Measurements from ENCODE around the gene CEP112. TPM values are rescaled to one million over a fixed set of nuclear protein-coding genes. Genes with fewer than 3 reads are reported as not detected.

The CEP112 gene
- total RNA-seq, 1 donor from 2014 or later: 9.5 TPM

DNA sequence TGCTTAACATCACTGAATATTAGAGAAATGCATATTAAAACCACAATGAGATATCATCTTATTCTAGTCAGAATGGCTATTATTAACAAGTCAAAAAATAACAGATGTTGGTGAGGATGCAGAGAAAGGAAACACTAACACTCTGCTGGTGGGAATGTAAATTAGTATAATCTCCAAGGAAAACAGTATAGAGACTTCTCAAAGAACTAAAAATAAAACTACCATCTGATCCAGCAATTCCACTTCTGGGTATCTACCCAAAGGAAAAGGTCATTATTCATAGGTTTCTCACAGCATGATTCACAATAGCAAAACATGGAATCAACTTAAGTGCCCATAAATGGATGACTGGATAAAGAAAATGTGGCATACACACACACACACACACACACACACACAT is 166.4 kb downstream of the CEP112 start:
- Mint-ChIP-seq H3K4me1 (ENCODE audit: unreplicated experiment) (peaks cover 3% of the 10 kb centered on the region), H3K36me3 (ENCODE audit: unreplicated experiment) (peaks cover 39% of the 10 kb centered on the region), H3K9me3 (ENCODE audit: unreplicated experiment) (peaks cover 29% of the 10 kb centered on the region), H3K27me3 (ENCODE audit: unreplicated experiment) (no peaks in the 10 kb centered on the region), H3K4me3 (ENCODE audit: unreplicated experiment) (no peak overlapping the region), H3K27ac (ENCODE audit: unreplicated experiment) (no peak overlapping the region)
- no peak for DNase-seq (ENCODE audit: extremely low spot score, unreplicated experiment)
- TF ChIP-seq, protein P1, sequence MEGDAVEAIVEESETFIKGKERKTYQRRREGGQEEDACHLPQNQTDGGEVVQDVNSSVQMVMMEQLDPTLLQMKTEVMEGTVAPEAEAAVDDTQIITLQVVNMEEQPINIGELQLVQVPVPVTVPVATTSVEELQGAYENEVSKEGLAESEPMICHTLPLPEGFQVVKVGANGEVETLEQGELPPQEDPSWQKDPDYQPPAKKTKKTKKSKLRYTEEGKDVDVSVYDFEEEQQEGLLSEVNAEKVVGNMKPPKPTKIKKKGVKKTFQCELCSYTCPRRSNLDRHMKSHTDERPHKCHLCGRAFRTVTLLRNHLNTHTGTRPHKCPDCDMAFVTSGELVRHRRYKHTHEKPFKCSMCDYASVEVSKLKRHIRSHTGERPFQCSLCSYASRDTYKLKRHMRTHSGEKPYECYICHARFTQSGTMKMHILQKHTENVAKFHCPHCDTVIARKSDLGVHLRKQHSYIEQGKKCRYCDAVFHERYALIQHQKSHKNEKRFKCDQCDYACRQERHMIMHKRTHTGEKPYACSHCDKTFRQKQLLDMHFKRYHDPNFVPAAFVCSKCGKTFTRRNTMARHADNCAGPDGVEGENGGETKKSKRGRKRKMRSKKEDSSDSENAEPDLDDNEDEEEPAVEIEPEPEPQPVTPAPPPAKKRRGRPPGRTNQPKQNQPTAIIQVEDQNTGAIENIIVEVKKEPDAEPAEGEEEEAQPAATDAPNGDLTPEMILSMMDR (IDR thresholded peaks at IDR 0.05): no peak

DNA sequence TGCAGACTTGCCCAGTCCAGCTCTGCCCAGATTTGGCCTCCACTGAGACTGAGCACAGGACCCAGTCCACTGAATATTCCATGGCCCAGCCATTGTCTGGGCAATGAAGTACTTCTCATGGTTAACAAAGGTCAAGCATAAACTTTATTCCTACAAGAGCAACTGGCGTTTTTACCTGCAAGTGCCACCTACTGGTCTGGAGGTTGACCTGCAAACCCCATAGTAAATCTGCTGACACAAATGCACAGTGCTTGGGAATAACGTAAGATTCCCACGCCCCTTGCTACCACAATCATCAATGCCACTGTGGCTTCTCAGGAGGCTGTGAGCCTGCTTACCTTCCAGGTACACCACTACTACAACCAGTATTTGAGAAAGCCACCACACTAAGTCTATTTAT is 170.2 kb downstream of the CEP112 start:
- Mint-ChIP-seq H3K27ac (ENCODE audit: unreplicated experiment) (no peak overlapping the region), H3K9me3 (ENCODE audit: unreplicated experiment) (peaks cover 29% of the 10 kb centered on the region), H3K4me3 (ENCODE audit: unreplicated experiment) (no peak overlapping the region), H3K27me3 (ENCODE audit: unreplicated experiment) (no peaks in the 10 kb centered on the region), H3K4me1 (ENCODE audit: unreplicated experiment) (peaks cover 3% of the 10 kb centered on the region), H3K36me3 (ENCODE audit: unreplicated experiment) (peaks cover 37% of the 10 kb centered on the region)
- DNase-seq (ENCODE audit: extremely low spot score, unreplicated experiment): no peak
- TF ChIP-seq, protein P1 (IDR thresholded peaks at IDR 0.05): no peak

DNA sequence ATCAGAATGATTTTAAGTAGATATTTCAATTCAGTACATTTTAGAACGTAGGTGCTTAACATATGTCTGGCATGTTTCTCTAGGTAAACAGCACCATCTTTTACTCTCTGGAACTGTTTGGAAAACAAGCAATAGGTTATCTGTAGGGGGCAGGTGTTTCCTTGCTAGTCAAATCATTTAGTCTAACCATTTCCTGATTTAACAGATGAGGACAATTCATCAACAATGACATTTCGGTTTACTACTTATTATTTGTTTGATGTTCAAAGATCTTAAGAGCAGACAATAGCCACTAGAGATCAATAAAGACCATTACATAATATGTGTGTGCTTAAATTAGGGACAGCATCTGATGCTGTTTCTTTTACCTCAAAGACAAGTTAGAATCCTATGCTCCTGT is 173.1 kb downstream of the CEP112 start:
- Mint-ChIP-seq H3K9me3 (ENCODE audit: unreplicated experiment) (peaks cover 13% of the 10 kb centered on the region), H3K4me3 (ENCODE audit: unreplicated experiment) (no peak overlapping the region), H3K27ac (ENCODE audit: unreplicated experiment) (no peak overlapping the region), H3K36me3 (ENCODE audit: unreplicated experiment) (peaks cover 22% of the 10 kb centered on the region), H3K27me3 (ENCODE audit: unreplicated experiment) (no peaks in the 10 kb centered on the region), H3K4me1 (ENCODE audit: unreplicated experiment) (no peaks in the 10 kb centered on the region)
- DNase-seq (ENCODE audit: extremely low spot score, unreplicated experiment): no peak
- TF ChIP-seq, protein P1 (IDR thresholded peaks at IDR 0.05): no peak

DNA sequence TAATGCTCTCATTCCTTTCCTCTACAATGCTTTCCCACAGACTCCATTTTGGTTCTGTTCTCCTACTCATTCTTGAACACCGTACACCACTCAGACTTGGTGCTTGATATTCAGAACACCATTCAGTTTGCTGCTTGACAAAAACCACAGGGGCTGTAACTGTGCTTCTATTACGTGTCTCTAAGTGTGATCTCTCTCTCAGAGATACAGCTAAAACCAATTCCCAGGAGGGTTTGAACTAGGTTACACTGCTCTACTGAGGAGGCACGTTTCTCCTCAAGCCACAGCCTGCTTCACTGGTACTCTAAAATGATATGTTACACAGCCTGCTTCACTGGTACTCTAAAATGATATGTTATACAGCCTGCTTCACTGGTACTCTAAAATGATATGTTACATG is 175.7 kb downstream of the CEP112 start:
- Mint-ChIP-seq H3K27ac (ENCODE audit: unreplicated experiment) (no peak overlapping the region), H3K36me3 (ENCODE audit: unreplicated experiment) (peaks cover 6% of the 10 kb centered on the region), H3K9me3 (ENCODE audit: unreplicated experiment) (peaks cover 4% of the 10 kb centered on the region), H3K4me3 (ENCODE audit: unreplicated experiment) (no peak overlapping the region), H3K27me3 (ENCODE audit: unreplicated experiment) (no peaks in the 10 kb centered on the region), H3K4me1 (ENCODE audit: unreplicated experiment) (no peaks in the 10 kb centered on the region)
- no peak for DNase-seq (ENCODE audit: extremely low spot score, unreplicated experiment)
- TF ChIP-seq, protein P1 (IDR thresholded peaks at IDR 0.05): no peak

DNA sequence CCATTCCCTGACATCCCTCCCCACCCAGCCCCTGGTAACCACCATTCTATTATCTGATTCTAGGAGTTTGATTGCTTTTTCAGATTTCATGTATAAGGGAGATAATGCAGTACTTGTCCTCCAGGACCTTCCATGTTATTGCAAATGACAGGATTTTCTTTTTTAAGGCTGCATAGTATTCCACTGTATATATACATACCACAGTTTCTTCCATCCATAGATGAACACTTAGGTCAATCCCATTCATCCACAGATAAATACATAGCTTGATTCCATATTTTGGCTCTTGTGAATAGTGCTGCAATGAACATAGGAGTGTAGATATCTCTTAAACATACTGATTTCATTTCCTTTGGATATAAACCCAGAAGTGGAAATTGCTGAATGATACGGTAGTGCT is 183.3 kb downstream of the CEP112 start:
- Mint-ChIP-seq H3K36me3 (ENCODE audit: unreplicated experiment) (peaks cover 8% of the 10 kb centered on the region), H3K4me3 (ENCODE audit: unreplicated experiment) (no peak overlapping the region), H3K27ac (ENCODE audit: unreplicated experiment) (no peak overlapping the region), H3K9me3 (ENCODE audit: unreplicated experiment) (peaks cover 21% of the 10 kb centered on the region), H3K27me3 (ENCODE audit: unreplicated experiment) (no peaks in the 10 kb centered on the region), H3K4me1 (ENCODE audit: unreplicated experiment) (no peaks in the 10 kb centered on the region)
- no peak for DNase-seq (ENCODE audit: extremely low spot score, unreplicated experiment)
- TF ChIP-seq, protein P1 (IDR thresholded peaks at IDR 0.05): no peak

All from osteocyte (in vitro differentiated cells).